Endothelial cell of umbilical vein (primary cell): ENCODE data around the gene CHN1. TPM values are rescaled to one million over a fixed set of nuclear protein-coding genes. Genes with fewer than 3 reads are reported as not detected.

Experiments used
- BruUV-seq: library from RNA; stranded (reverse); fragments of 400-500 nt; replicated peaks from 2 replicates; lab custom pipeline; 2021; lab: Mats Ljungman, UMichigan
- CTCF ChIA-PET: fragments of 300-600, 350-600 bp; sonication (Branson Sonifier 250); formaldehyde crosslinking; loops from one replicate; lab custom pipeline; 2021; ENCODE audit warnings: antibody characterized with exemption, inconsistent platforms; lab: Charles Lee
- POLR2A ChIA-PET: fragments of 300-600, 350-600 bp; sonication (Branson Sonifier 250); formaldehyde crosslinking; loops from one replicate; lab custom pipeline; 2021; ENCODE audit warnings: antibody characterized with exemption, inconsistent platforms; lab: Charles Lee
- DNase-seq: peaks from one replicate; pipeline ENCODE4 v3.0.0-alpha.2; 2011; ENCODE audit warnings: low read depth, low spot score
- FAIRE-seq: peaks from 2 replicates; lab custom pipeline; 2011; peaks lifted over from hg19 to GRCh38; lab: Jason Lieb, UNC
- H2AFZ ChIP-seq: 2 replicates; pipeline ENCODE4 v1.6.0; 2012; ENCODE audit warnings: low read depth, low read length, control low read depth, inconsistent platforms
- H3K27ac ChIP-seq: 2 replicates; pipeline ENCODE4 v1.5.1; 2011; ENCODE audit warnings: low read depth, mild to moderate bottlenecking, control low read depth, low read length, moderate library complexity; ENCODE audit not compliant: insufficient read depth
- H3K27me3 ChIP-seq, 2 experiments: 2 replicates each; pipeline versions ENCODE4 v1.6.0 to v1.6.1; 2011; ENCODE audit warnings: low read length in 2 of 2, mixed read lengths in 1 of 2; ENCODE audit not compliant: control insufficient read depth in 2 of 2, insufficient read depth in 2 of 2
- H3K36me3 ChIP-seq, 2 experiments: 2 replicates in 1 of 2; 3 replicates in 1 of 2; pipeline ENCODE4 v1.5.1; 2011; ENCODE audit warnings: low read length in 2 of 2, mild to moderate bottlenecking in 1 of 2, moderate library complexity in 1 of 2; ENCODE audit not compliant: control insufficient read depth in 2 of 2, insufficient read depth in 2 of 2; ENCODE audit errors: extremely low read depth in 1 of 2
- H3K4me1 ChIP-seq: 3 replicates; pipeline ENCODE4 v1.5.1; 2011; ENCODE audit warnings: mild to moderate bottlenecking, low read length; ENCODE audit not compliant: control insufficient read depth, insufficient read depth; ENCODE audit errors: extremely low read depth
- H3K4me2 ChIP-seq: 2 replicates; pipeline ENCODE4 v1.6.1; 2011; ENCODE audit warnings: low read length, control low read depth, mixed read lengths; ENCODE audit not compliant: insufficient read depth
- H3K4me3 ChIP-seq, 3 experiments: fragments of 200-600 bp in 1 of 3; sonication (generic), shearing (Covaris generic) in 1 of 3; replicated peaks in 1 of 3; 2 replicates each; pipeline ENCODE4 v1.5.1; 2011 to 2016; ENCODE audit warnings: control low read depth in 3 of 3, low read length in 3 of 3, mild to moderate bottlenecking in 2 of 3, inconsistent platforms in 1 of 3, low read depth in 1 of 3, moderate library complexity in 1 of 3; ENCODE audit not compliant: insufficient read depth in 1 of 3
- H3K79me2 ChIP-seq: 2 replicates; pipeline ENCODE4 v1.6.0; 2012; ENCODE audit warnings: low read length, inconsistent platforms; ENCODE audit not compliant: control insufficient read depth, insufficient read depth
- H3K9ac ChIP-seq: replicated peaks from 2 replicates; pipeline ENCODE3; 2011; ENCODE audit warnings: low read length, control low read depth; ENCODE audit not compliant: insufficient read depth; ENCODE audit errors: extremely low read depth
- H3K9me1 ChIP-seq: replicated peaks from 3 replicates; pipeline ENCODE4 v1.6.0; 2011; ENCODE audit warnings: mild to moderate bottlenecking, low read length; ENCODE audit not compliant: control insufficient read depth, insufficient read depth; ENCODE audit errors: extremely low read depth
- H3K9me3 ChIP-seq: replicated peaks from 2 replicates; pipeline ENCODE4 v1.5.1; 2012; ENCODE audit warnings: low read length, inconsistent platforms; ENCODE audit not compliant: control insufficient read depth, insufficient read depth
- H4K20me1 ChIP-seq: replicated peaks from 2 replicates; pipeline ENCODE3; 2011; ENCODE audit warnings: mild to moderate bottlenecking, low read length; ENCODE audit not compliant: control insufficient read depth, insufficient read depth; ENCODE audit errors: extremely low read depth
- EZH2 ChIP-seq: IDR thresholded peaks from 2 replicates; pipeline ENCODE4 v1.6.1; 2012; ENCODE audit warnings: borderline replicate concordance, low read depth, mild to moderate bottlenecking, moderate library complexity, low read length, inconsistent platforms; ENCODE audit not compliant: severe bottlenecking
- FOS ChIP-seq: IDR thresholded peaks from 2 replicates; pipeline ENCODE4 v1.6.1; 2011; ENCODE audit warnings: mild to moderate bottlenecking, low read length, moderate library complexity, borderline replicate concordance; ENCODE audit not compliant: insufficient read depth
- GATA2 ChIP-seq: IDR thresholded peaks from 2 replicates; pipeline ENCODE4 v1.7.0; 2011; ENCODE audit warnings: low read depth, mild to moderate bottlenecking, moderate library complexity, mixed read lengths, low read length; ENCODE audit not compliant: insufficient read length, insufficient read depth
- JUN ChIP-seq: IDR thresholded peaks from 2 replicates; pipeline ENCODE4 v1.6.1; 2011; ENCODE audit warnings: borderline replicate concordance, low read depth; ENCODE audit not compliant: insufficient read length, insufficient read depth
- MYC ChIP-seq: IDR thresholded peaks from one replicate; pipeline ENCODE4 v1.6.1; 2011; ENCODE audit warnings: mild to moderate bottlenecking, low read depth, low read length
- POLR2A ChIP-seq: IDR thresholded peaks from 2 replicates; pipeline ENCODE4 v1.6.1; 2012; ENCODE audit warnings: low read depth, mild to moderate bottlenecking, control low read depth, low read length
- POLR2AphosphoS5 ChIP-seq: IDR thresholded peaks from 2 replicates; pipeline ENCODE4 v1.6.1; 2012; ENCODE audit warnings: low read depth, mild to moderate bottlenecking, control low read depth, low read length, moderate library complexity; ENCODE audit not compliant: insufficient read depth
- dilution Hi-C: fragments of 300-500 bp; cut with MboI; formaldehyde crosslinking; loops from one replicate; pipeline ENCODE4 v1.15.0; 2019; ENCODE audit warnings: low sequenced_read_pairs; ENCODE audit not compliant: extremely low pct_ligation_motif_present
- intact Hi-C: fragments of 100-400 bp; cut with micrococcal nuclease; formaldehyde crosslinking; loops from one replicate; pipeline ENCODE4 v1.10.0; 2022
- polyA plus RNA-seq, 4 experiments: library from polyadenylated mRNA; depleted of rRNA in 3 of 4; stranded (reverse) in 3 of 4; unstranded in 1 of 4; fragments of >200 nt; gene quantifications; 2 replicates each; pipeline versions ENCODE4 v1.2.1 to v1.2.3, GENCODE V29; 2011 to 2012; ENCODE audit warnings: missing spikeins in 1 of 4
- total RNA-seq: library from RNA; stranded (reverse); gene quantifications from 2 replicates; pipeline ENCODE4 v1.2.3, GENCODE V29; 2021
- TF ChIP-seq, protein P1 (sequence below), 2 donors: IDR thresholded peaks; 1 replicate in 1 of 2; 2 replicates in 1 of 2; pipeline ENCODE4 v1.5.1; 2011; ENCODE audit warnings: low read length in 2 of 2, mild to moderate bottlenecking in 2 of 2, moderate library complexity in 2 of 2, control low read depth in 1 of 2, inconsistent platforms in 1 of 2, low read depth in 1 of 2; ENCODE audit not compliant: insufficient read depth in 1 of 2; ENCODE audit errors: extremely low read depth in 1 of 2
- TF ChIP-seq, protein P2 (sequence below): IDR thresholded peaks from 2 replicates; pipeline ENCODE4 v1.6.1; 2011; ENCODE audit not compliant: insufficient read depth, insufficient read length

CHN1 gene
- total and polyA plus RNA-seq, 2 donors (not counting 3 experiments of a cell fraction or from before 2014, with no cell fraction given) = 23.3 to 24.9 TPM

DNA sequence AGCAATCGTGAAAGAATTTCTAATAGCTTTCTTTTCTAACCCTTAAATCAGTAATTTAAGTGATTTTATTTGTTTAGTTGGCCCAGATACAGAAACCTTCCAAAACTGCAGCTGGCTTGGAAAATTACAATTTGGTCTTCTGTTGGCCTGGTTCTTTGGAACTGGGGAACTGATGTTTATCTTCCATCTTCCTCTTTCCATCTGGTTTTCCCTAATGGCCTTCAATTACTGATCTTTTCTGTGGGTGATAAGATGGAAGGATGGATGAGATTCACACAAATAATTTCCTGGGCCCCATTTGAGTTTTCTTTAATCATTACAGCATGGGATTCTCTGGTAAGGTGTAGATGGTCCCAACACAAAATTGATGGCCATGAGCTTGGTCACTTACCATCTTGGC, 134.4 kb downstream of the CHN1 start:
- dilution Hi-C loops = no loop called here
- H3K9me1 ChIP-seq = no peaks in the 10 kb centered on the region
- DNase-seq = no peak
- H2AFZ ChIP-seq = no peak overlapping the region
- H3K79me2 ChIP-seq = no peaks in the 10 kb centered on the region
- no peak overlapping the region for H3K4me2 ChIP-seq
- H3K4me1 ChIP-seq = no peaks in the 10 kb centered on the region
- POLR2A ChIA-PET = no interaction called here
- no peak for FAIRE-seq
- no peaks in the 10 kb centered on the region for H3K9me3 ChIP-seq
- intact Hi-C loops = no loop called here
- H3K27ac ChIP-seq = no peak overlapping the region
- H3K4me3 ChIP-seq = no peak overlapping the region
- TF ChIP-seq, protein P1, sequence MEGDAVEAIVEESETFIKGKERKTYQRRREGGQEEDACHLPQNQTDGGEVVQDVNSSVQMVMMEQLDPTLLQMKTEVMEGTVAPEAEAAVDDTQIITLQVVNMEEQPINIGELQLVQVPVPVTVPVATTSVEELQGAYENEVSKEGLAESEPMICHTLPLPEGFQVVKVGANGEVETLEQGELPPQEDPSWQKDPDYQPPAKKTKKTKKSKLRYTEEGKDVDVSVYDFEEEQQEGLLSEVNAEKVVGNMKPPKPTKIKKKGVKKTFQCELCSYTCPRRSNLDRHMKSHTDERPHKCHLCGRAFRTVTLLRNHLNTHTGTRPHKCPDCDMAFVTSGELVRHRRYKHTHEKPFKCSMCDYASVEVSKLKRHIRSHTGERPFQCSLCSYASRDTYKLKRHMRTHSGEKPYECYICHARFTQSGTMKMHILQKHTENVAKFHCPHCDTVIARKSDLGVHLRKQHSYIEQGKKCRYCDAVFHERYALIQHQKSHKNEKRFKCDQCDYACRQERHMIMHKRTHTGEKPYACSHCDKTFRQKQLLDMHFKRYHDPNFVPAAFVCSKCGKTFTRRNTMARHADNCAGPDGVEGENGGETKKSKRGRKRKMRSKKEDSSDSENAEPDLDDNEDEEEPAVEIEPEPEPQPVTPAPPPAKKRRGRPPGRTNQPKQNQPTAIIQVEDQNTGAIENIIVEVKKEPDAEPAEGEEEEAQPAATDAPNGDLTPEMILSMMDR (IDR thresholded peaks at IDR 0.05; ENCODE audit: extremely low read depth in 1 of 2, insufficient read depth in 1 of 2, low read depth in 1 of 2, low read length in 2 of 2) = no peak
- no peak overlapping the region for H3K9ac ChIP-seq
- CTCF ChIA-PET = interaction anchor here (1.0 to 2.5 kb wide), 5 partner anchors 10 to 34 kb away, joined by 3 to 8 read pairs (median 3); no protein-coding TSS in a partner anchor
- no TSS peak for BruUV-seq
- peaks cover 0 to 2% of the 10 kb centered on the region in 2 experiments for H3K36me3 ChIP-seq
- no peaks in the 10 kb centered on the region for H4K20me1 ChIP-seq
- H3K27me3 ChIP-seq = no peaks in the 10 kb centered on the region

DNA sequence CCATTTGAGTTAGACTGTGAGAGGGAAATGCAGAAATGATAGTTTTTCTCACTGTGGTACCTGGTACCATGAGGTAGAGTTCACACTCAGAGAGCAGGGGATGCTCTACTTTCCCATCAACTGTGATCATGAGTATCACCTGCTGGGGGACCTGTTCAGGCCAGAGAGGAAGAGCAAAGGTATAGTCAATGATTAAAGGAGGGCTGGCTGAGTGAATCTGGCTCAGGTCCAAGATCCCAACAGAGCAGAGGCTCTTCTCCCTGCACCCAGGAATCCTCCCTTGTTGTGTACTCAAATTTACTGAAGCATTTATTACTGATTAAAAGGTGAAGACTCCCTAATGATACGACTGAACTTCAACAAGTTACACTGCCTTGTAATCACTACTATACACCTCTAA, 136.3 kb downstream of the CHN1 start:
- no peak overlapping the region for H3K4me2 ChIP-seq
- FAIRE-seq (no peak), DNase-seq (no peak)
- H4K20me1 ChIP-seq = no peaks in the 10 kb centered on the region
- H3K79me2 ChIP-seq = no peaks in the 10 kb centered on the region
- H3K9me3 ChIP-seq = no peaks in the 10 kb centered on the region
- intact Hi-C loops (no loop called here), dilution Hi-C loops (no loop called here)
- no peak overlapping the region for H3K9ac ChIP-seq
- BruUV-seq = no TSS peak
- H3K4me1 ChIP-seq = no peaks in the 10 kb centered on the region
- H3K9me1 ChIP-seq = no peaks in the 10 kb centered on the region
- POLR2A ChIA-PET = no interaction called here
- peaks cover 0 to 2% of the 10 kb centered on the region in 2 experiments for H3K36me3 ChIP-seq
- H3K27me3 ChIP-seq = no peaks in the 10 kb centered on the region
- no peak overlapping the region for H3K4me3 ChIP-seq
- H3K27ac ChIP-seq = no peak overlapping the region
- no peak overlapping the region for H2AFZ ChIP-seq
- TF ChIP-seq MYC (no peak), FOS (no peak), POLR2A (no peak), POLR2AphosphoS5 (no peak), GATA2 (no peak), JUN (no peak), EZH2 (no peak)
- TF ChIP-seq, protein P2, sequence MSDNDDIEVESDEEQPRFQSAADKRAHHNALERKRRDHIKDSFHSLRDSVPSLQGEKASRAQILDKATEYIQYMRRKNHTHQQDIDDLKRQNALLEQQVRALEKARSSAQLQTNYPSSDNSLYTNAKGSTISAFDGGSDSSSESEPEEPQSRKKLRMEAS = no peak
- TF ChIP-seq, protein P1 (IDR thresholded peaks at IDR 0.05; ENCODE audit: extremely low read depth in 1 of 2, insufficient read depth in 1 of 2, low read depth in 1 of 2, low read length in 2 of 2) = no peak
- CTCF ChIA-PET = no interaction called here
